Right lobe of liver (tissue), 6 donors: Measurements from ENCODE around the gene ZDHHC14. TPM values are rescaled to one million over a fixed set of nuclear protein-coding genes. Genes with fewer than 3 reads are reported as not detected.
A peak's percentile ranks its signal among the peaks of the same experiment; 100 is the strongest.
"Not testable (repeated sequence)": the region's sequence is repeated elsewhere in the genome, so short reads cannot be mapped to it uniquely, and the experiment has no call there.

Experiments used
- ATAC-seq, 4 donors: fragments of 200-7000 bp; cut with Tn5 transposase; one replicate each; pipeline ENCODE4 v1.9.1; 2020; ENCODE audit warnings: mild to moderate bottlenecking in 4 of 4, moderate library complexity in 4 of 4
- DNase-seq, 3 donors: peaks; one replicate each; pipeline ENCODE4 v3.0.0-alpha.2; 2020
- H3K27ac ChIP-seq, 3 donors: fragments of 200-600 bp; one replicate each; pipeline ENCODE4 v1.8.0; 2022
- H3K27me3 ChIP-seq, 2 donors: fragments of 200-600 bp; one replicate each; pipeline ENCODE4 v1.8.0; 2022
- H3K36me3 ChIP-seq, 4 donors: fragments of 200-600 bp; sonication (generic) in 1 of 4; one replicate each; pipeline versions ENCODE4 v1.5.1 to v1.8.0; 2017 to 2022; ENCODE audit warnings: control low read depth in 1 of 4
- H3K4me1 ChIP-seq, 4 donors: fragments of 200-600 bp; sonication (generic) in 1 of 4; one replicate each; pipeline versions ENCODE4 v1.5.1 to v1.8.0; 2017 to 2022; ENCODE audit warnings: control low read depth in 1 of 4
- H3K4me3 ChIP-seq, 3 donors: fragments of 200-600 bp; one replicate each; pipeline ENCODE4 v1.8.0; 2022
- H3K9me3 ChIP-seq, 4 donors: fragments of 200-600 bp; sonication (generic) in 1 of 4; one replicate each; pipeline versions ENCODE4 v1.5.1 to v1.8.0; 2017 to 2022; ENCODE audit warnings: control low read depth in 1 of 4
- CTCF ChIP-seq, 4 donors: fragments of 200-600 bp in 3 of 4; fragments of 450-650 bp in 1 of 4; IDR thresholded peaks; one replicate each; pipeline versions ENCODE4 v1.5.1 to v1.8.0; 2016 to 2022; ENCODE audit warnings: antibody characterized with exemption in 4 of 4, mild to moderate bottlenecking in 2 of 4
- POLR2A ChIP-seq: fragments of 450-650 bp; IDR thresholded peaks from one replicate; pipeline ENCODE4 v1.6.1; 2017; ENCODE audit warnings: antibody characterized with exemption, mild to moderate bottlenecking
- WGBS: methylation state at CpG from one replicate; pipeline ENCODE4 v1.1.6; 2018; ENCODE audit warnings: low coverage, low lambda C conversion rate; ENCODE audit not compliant: insufficient coverage; ENCODE audit errors: missing lambda C conversion rate; 5-methylcytosine and 5-hydroxymethylcytosine counted together
- intact Hi-C, 2 donors: fragments of 100-400 bp; cut with DNase I; formaldehyde crosslinking; loops; one replicate each; pipeline versions ENCODE4 v1.11.2 to v1.14.1; 2022
- total RNA-seq, 6 experiments: library from RNA; depleted of rRNA in 2 of 6; stranded (reverse); fragments of >200 nt in 2 of 6; fragmentation: NEBNext Ultra II Directional in 3 of 6; extraction: Animal tissue kit (Norgen Biotek cat#: 25700) in 3 of 6; gene quantifications; one replicate each; pipeline versions ENCODE4 v1.1.0 to v1.2.4, GENCODE V29; 2016 to 2023
- donor health status: DM: no; HTN: yes; CAD: no.
- donor health status: DM: no; HTN: no; CAD: no.
- donor health status: DM: no; HTN: no; CAD: no.
- donor health status: DM: no; HTN: yes; CAD: no.
- donor health status: DM: no; HTN: yes; CAD: no.

ZDHHC14 gene
- total RNA-seq, 6 experiments from 2014 or later, result 7.3 to 13.0 (median 10.3) TPM

GRCh38 chr6:157335829-157336228, 45.2 kb upstream of the ZDHHC14 start:
- Histone ChIP-seq H3K27me3 (no peaks in the 10 kb centered on the region), H3K4me3 (no peak overlapping the region), H3K9me3 (no peaks in the 10 kb centered on the region), H3K36me3 (no peaks in the 10 kb centered on the region), H3K27ac (no peak overlapping the region), H3K4me1 (no peaks in the 10 kb centered on the region)
- ATAC-seq, result no peak
- 38% methylated on average over 5 of the region's 6 CpGs for WGBS
- no peak for DNase-seq
- intact Hi-C loops, result loop anchor here in 1 of 2 donors (10.0 kb wide), 2 partner anchors 269 to 329 kb away; no protein-coding TSS in a partner anchor
- TF ChIP-seq CTCF (IDR thresholded peaks at IDR 0.05), result no peak
- TF ChIP-seq POLR2A, result no peak

- 71% methylated on average over 3 of the region's 3 CpGs for WGBS
- H3K9me3 ChIP-seq, result not testable (repeated sequence)
- intact Hi-C loops, result loop anchor here in 1 of 2 donors (10.0 kb wide), 2 partner anchors 268 to 328 kb away; no protein-coding TSS in a partner anchor
Observed at GRCh38 chr6:157337276-157337675, 43.7 kb upstream of the ZDHHC14 start.

GRCh38 chr6:157337751-157338150, 43.2 kb upstream of the ZDHHC14 start:
- Histone ChIP-seq H3K4me1 (no peaks in the 10 kb centered on the region), H3K27ac (no peak overlapping the region), H3K27me3 (no peaks in the 10 kb centered on the region), H3K36me3 (no peaks in the 10 kb centered on the region), H3K4me3 (no peak overlapping the region), H3K9me3 (no peaks in the 10 kb centered on the region)
- TF ChIP-seq CTCF (IDR thresholded peaks at IDR 0.05) (no peak), POLR2A (no peak)
- WGBS, result 56% methylated on average over 2 of the region's 2 CpGs
- ATAC-seq (no peak), DNase-seq (no peak)
- intact Hi-C loops, result loop anchor here in 1 of 2 donors (10.0 kb wide), 2 partner anchors 267 to 327 kb away; no protein-coding TSS in a partner anchor

More at GRCh38 chr6:157337276-157337675, 43.7 kb upstream of the ZDHHC14 start:
- not testable (repeated sequence) for DNase-seq, ATAC-seq, H3K27me3 ChIP-seq, H3K27ac ChIP-seq, H3K4me1 ChIP-seq, H3K36me3 ChIP-seq, H3K4me3 ChIP-seq

- H3K9me3 ChIP-seq, result no peaks in the 10 kb centered on the region
- no peaks in the 10 kb centered on the region for H3K4me1 ChIP-seq
- H3K27me3 ChIP-seq, result no peaks in the 10 kb centered on the region
- ATAC-seq (peak; percentile 28 to 49 (median 38)), DNase-seq (no peak)
- TF ChIP-seq POLR2A (no peak), CTCF (IDR thresholded peaks at IDR 0.05) (peak; percentile 20 to 41 (median 31))
- no peak overlapping the region for H3K27ac ChIP-seq
- intact Hi-C loops, result loop anchor here in 1 of 2 donors (10.0 kb wide), 2 partner anchors 265 to 325 kb away; no protein-coding TSS in a partner anchor
- WGBS, result no CpG with 5 or more reads among the region's 1 CpG
- no peaks in the 10 kb centered on the region for H3K36me3 ChIP-seq
- no peak overlapping the region for H3K4me3 ChIP-seq
Observed at GRCh38 chr6:157339432-157339831, 41.6 kb upstream of the ZDHHC14 start.

GRCh38 chr6:157343732-157344131, 37.3 kb upstream of the ZDHHC14 start:
- intact Hi-C loops, result no loop called here
- DNase-seq (no peak), ATAC-seq (no peak)
- H3K27ac ChIP-seq, result no peak overlapping the region
- TF ChIP-seq CTCF (IDR thresholded peaks at IDR 0.05) (no peak), POLR2A (no peak)
- no peaks in the 10 kb centered on the region for H3K4me1 ChIP-seq
- H3K36me3 ChIP-seq, result no peaks in the 10 kb centered on the region
- H3K9me3 ChIP-seq, result no peaks in the 10 kb centered on the region
- H3K4me3 ChIP-seq, result no peak overlapping the region
- H3K27me3 ChIP-seq, result no peaks in the 10 kb centered on the region
- WGBS, result 67% methylated on average over 4 of the region's 4 CpGs
